ENCODE results near the gene UBQLN2.

DNA sequence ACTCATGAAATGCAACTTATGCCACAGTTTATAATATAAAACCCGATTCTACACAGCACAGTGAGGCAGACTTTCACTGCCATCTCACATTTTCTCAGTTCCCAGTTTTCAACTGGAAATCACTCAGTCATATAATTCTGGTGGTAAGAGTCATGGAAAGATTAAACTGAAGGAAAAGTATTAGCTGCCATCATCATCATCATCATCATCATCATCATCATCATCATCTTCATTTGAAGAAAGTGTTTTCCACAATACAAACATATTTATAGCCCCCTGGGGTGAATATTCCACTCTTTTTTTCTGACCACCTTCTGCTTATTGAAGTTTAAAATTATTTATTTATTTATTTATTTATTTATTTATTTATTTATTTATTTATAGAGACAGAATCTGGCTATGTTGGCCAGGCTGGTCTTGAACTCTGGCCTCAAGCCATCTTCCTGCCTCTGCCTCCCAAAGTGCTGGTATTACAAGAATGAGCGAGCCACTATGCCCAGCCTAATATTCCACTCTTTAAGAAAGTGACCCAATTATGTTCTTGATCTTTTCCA, 6.0 kb upstream of the UBQLN2 start:
- TF ChIP-seq, protein P1, sequence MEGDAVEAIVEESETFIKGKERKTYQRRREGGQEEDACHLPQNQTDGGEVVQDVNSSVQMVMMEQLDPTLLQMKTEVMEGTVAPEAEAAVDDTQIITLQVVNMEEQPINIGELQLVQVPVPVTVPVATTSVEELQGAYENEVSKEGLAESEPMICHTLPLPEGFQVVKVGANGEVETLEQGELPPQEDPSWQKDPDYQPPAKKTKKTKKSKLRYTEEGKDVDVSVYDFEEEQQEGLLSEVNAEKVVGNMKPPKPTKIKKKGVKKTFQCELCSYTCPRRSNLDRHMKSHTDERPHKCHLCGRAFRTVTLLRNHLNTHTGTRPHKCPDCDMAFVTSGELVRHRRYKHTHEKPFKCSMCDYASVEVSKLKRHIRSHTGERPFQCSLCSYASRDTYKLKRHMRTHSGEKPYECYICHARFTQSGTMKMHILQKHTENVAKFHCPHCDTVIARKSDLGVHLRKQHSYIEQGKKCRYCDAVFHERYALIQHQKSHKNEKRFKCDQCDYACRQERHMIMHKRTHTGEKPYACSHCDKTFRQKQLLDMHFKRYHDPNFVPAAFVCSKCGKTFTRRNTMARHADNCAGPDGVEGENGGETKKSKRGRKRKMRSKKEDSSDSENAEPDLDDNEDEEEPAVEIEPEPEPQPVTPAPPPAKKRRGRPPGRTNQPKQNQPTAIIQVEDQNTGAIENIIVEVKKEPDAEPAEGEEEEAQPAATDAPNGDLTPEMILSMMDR (IDR thresholded peaks at IDR 0.05): no peak
- no peak for TF ChIP-seq POLR2A (IDR thresholded peaks at IDR 0.05)
